ENCODE measurements around the gene RCOR2.

DNA sequence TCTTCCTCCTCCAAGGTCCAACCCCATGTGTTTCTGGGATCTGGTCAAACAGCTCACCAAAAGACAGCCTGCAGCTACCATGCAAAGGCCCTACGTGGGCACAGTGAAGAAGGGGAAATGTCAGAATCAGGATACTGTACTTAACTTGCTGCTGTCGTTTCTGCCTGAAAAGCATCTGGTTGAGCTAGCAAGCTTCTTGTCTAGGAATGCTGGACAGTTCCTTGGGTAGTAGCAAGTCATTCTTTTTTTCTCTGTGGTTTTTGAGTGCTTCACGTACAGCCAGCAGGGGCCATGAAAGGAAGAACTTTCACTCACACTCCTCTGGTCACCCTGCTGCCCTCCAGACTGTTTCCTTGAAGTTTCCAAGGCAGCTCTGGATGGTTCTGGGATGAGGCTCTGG lies 24.7 kb downstream of the RCOR2 start:
- TF ChIP-seq, protein P1, sequence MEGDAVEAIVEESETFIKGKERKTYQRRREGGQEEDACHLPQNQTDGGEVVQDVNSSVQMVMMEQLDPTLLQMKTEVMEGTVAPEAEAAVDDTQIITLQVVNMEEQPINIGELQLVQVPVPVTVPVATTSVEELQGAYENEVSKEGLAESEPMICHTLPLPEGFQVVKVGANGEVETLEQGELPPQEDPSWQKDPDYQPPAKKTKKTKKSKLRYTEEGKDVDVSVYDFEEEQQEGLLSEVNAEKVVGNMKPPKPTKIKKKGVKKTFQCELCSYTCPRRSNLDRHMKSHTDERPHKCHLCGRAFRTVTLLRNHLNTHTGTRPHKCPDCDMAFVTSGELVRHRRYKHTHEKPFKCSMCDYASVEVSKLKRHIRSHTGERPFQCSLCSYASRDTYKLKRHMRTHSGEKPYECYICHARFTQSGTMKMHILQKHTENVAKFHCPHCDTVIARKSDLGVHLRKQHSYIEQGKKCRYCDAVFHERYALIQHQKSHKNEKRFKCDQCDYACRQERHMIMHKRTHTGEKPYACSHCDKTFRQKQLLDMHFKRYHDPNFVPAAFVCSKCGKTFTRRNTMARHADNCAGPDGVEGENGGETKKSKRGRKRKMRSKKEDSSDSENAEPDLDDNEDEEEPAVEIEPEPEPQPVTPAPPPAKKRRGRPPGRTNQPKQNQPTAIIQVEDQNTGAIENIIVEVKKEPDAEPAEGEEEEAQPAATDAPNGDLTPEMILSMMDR (IDR thresholded peaks at IDR 0.05), result no peak
- TF ChIP-seq POLR2A (IDR thresholded peaks at IDR 0.05) (no peak), POLR2AphosphoS5 (IDR thresholded peaks at IDR 0.05; ENCODE audit: insufficient read depth in 1 of 2, low read depth in 1 of 2) (no peak)

All from vagina (tissue), 2 donors.